Sigmoid colon (tissue), 7 donors: Measurements from ENCODE around the gene ZNF681. TPM values are rescaled to one million over a fixed set of nuclear protein-coding genes. Genes with fewer than 3 reads are reported as not detected.

Source experiments
- DNase-seq: peaks from one replicate; pipeline ENCODE4 v3.0.0-alpha.2; 2019
- H3K27ac ChIP-seq, 4 donors: fragments of 200-600 bp; sonication (generic); one replicate each; pipeline ENCODE4 v1.5.1; 2016 to 2019; ENCODE audit warnings: mild to moderate bottlenecking in 1 of 4
- H3K27me3 ChIP-seq, 3 donors: fragments of 200-600 bp; sonication (generic); one replicate each; pipeline ENCODE4 v1.5.1; 2019; ENCODE audit warnings: mild to moderate bottlenecking in 1 of 3
- H3K36me3 ChIP-seq, 4 donors: fragments of 200-600 bp; sonication (generic); one replicate each; pipeline ENCODE4 v1.5.1; 2016 to 2019
- H3K4me1 ChIP-seq, 4 donors: fragments of 200-600 bp; sonication (generic); one replicate each; pipeline ENCODE4 v1.5.1; 2017 to 2019
- H3K4me3 ChIP-seq, 4 donors: fragments of 200-600 bp; sonication (generic); one replicate each; pipeline ENCODE4 v1.5.1; 2017 to 2019; ENCODE audit warnings: mild to moderate bottlenecking in 2 of 4, moderate library complexity in 1 of 4
- H3K9me3 ChIP-seq, 4 donors: fragments of 200-600 bp in 3 of 4; sonication (generic) in 3 of 4; one replicate each; pipeline versions ENCODE4 v1.5.1 to v1.6.1; 2013 to 2019
- EP300 ChIP-seq, 4 donors: sonication (generic); formaldehyde crosslinking; IDR thresholded peaks; one replicate each; pipeline ENCODE4 v1.6.1; 2017; ENCODE audit warnings: antibody characterized with exemption in 4 of 4
- POLR2A ChIP-seq, 2 donors: fragments of 450-650 bp; IDR thresholded peaks; one replicate each; pipeline ENCODE4 v1.6.1; 2016; ENCODE audit warnings: antibody characterized with exemption in 2 of 2, mild to moderate bottlenecking in 2 of 2, moderate library complexity in 2 of 2
- POLR2AphosphoS5 ChIP-seq, 4 donors: sonication (generic); formaldehyde crosslinking; IDR thresholded peaks; one replicate each; pipeline ENCODE4 v1.6.1; 2017; ENCODE audit warnings: antibody characterized with exemption in 4 of 4
- WGBS, 2 donors: extraction: QIAGEN DNeasy Blood & Tissue Kit; methylation state at CpG; one replicate each; pipeline ENCODE4 v1.1.7; 2013; 5-methylcytosine and 5-hydroxymethylcytosine counted together
- intact Hi-C: fragments of 100-400 bp; cut with DNase I; formaldehyde crosslinking; loops from one replicate; pipeline ENCODE4 v1.15.1; 2023
- polyA plus RNA-seq, 3 donors: library from polyadenylated mRNA; stranded (reverse); fragments of 200-250 nt; gene quantifications; one replicate each; pipeline ENCODE4 v1.2.3, GENCODE V29; 2013
- total RNA-seq, 4 donors: library from RNA; depleted of rRNA; stranded (reverse); fragments of >200 nt; gene quantifications; one replicate each; pipeline ENCODE4 v1.1.0, GENCODE V29; 2016
- TF ChIP-seq, protein P1 (sequence below), 4 experiments: fragments of 450-650 bp in 3 of 4; fragments of 200-600 bp in 1 of 4; IDR thresholded peaks; one replicate each; pipeline ENCODE4 v1.5.1; 2016 to 2019; ENCODE audit warnings: antibody characterized with exemption in 4 of 4, mild to moderate bottlenecking in 3 of 4, moderate library complexity in 2 of 4
- donor health status: healthy with polysubstance abuse.
- donor health status: Bipolar disorder and iron deficiency.
- donor health status: healthy.

Gene ZNF681
- total RNA-seq (1 to 10 TPM in 1 of 4 donors, under 1 TPM in 3; 0.55 to 1.2 (median 0.70) TPM), polyA plus RNA-seq (1 to 10 TPM; 1.2 to 1.4 (median 1.2) TPM)

DNA sequence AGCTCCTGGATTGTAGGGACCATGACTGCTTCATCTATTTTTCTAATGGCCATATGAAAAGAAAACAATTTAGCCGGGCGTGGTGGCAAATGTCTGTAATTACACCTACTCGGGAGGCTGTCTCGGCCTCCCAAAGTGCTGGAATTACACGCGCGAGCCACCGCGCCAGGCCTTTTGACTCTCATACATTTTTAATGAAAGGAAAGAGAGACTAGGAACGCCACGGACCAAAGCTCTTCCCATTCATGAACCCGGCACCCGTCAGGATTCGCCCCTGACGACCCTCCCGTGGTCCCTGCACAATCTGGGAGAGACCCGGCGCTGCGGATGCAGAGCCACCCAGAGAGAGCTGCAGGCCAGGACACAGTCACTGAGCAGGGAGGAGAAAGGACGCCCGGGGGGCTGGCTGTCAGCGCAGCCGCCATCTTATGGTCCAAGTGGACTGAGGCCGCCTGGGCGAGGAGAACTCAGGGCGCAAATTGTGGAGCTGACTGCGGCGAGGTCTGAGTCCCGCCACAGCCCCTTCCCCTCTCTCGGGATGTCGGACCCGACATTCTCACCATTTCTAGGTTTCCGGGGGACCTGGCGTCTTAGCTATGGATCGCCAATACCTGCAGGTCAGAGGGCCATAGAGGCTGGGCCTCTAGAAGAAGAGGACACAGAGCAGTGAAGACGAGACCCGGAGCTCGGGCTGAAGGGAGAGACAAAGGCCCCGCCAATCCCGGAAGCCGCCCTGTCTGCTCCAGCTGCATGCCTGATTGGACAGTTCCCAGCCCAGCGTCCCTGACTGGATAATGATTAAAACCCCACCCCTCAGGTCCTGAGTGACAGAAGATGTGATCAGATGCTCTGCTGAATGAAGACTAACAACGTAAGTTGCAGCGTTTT lies at the start of gene ZNF681:
ZNF681 (minus strand) TSS at position 705 of the 888 bp plus-strand sequence; CDS start at position 563, 142 bp downstream.
- peaks cover 0 to 23% (median 7%) of the 10 kb centered on the region in 4 donors for H3K4me1 ChIP-seq
- H3K27ac ChIP-seq, result peak within 1 kb of the TSS; percentile 70 to 75 (median 74)
- no peak for TF ChIP-seq EP300 (IDR thresholded peaks at IDR 0.05)
- TF ChIP-seq, protein P1, sequence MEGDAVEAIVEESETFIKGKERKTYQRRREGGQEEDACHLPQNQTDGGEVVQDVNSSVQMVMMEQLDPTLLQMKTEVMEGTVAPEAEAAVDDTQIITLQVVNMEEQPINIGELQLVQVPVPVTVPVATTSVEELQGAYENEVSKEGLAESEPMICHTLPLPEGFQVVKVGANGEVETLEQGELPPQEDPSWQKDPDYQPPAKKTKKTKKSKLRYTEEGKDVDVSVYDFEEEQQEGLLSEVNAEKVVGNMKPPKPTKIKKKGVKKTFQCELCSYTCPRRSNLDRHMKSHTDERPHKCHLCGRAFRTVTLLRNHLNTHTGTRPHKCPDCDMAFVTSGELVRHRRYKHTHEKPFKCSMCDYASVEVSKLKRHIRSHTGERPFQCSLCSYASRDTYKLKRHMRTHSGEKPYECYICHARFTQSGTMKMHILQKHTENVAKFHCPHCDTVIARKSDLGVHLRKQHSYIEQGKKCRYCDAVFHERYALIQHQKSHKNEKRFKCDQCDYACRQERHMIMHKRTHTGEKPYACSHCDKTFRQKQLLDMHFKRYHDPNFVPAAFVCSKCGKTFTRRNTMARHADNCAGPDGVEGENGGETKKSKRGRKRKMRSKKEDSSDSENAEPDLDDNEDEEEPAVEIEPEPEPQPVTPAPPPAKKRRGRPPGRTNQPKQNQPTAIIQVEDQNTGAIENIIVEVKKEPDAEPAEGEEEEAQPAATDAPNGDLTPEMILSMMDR (IDR thresholded peaks at IDR 0.05), result peak in 1 of 4 experiments; percentile 9
- TF ChIP-seq POLR2AphosphoS5 (IDR thresholded peaks at IDR 0.05), result peak in 3 of 4 donors; percentile 49 to 71 (median 70)
- TF ChIP-seq POLR2A (IDR thresholded peaks at IDR 0.05), result peak in 1 of 2 donors; percentile 9
- no peaks in the 10 kb centered on the region for H3K9me3 ChIP-seq
- intact Hi-C loops, result loop anchor here (5.0 kb wide), 2 partner anchors 71 to 274 kb away; partner anchors contain the start of gene ZNF675
- no peaks in the 10 kb centered on the region for H3K27me3 ChIP-seq
- peaks cover 0 to 2% (median under 1%) of the 10 kb centered on the region in 4 donors for H3K36me3 ChIP-seq
- WGBS, 2 donors, result 1 to 2% methylated on average over 44 of the region's 44 CpGs
- peak; percentile 93 for DNase-seq
- peak within 1 kb of the TSS; percentile 45 to 70 (median 66) for H3K4me3 ChIP-seq

DNA sequence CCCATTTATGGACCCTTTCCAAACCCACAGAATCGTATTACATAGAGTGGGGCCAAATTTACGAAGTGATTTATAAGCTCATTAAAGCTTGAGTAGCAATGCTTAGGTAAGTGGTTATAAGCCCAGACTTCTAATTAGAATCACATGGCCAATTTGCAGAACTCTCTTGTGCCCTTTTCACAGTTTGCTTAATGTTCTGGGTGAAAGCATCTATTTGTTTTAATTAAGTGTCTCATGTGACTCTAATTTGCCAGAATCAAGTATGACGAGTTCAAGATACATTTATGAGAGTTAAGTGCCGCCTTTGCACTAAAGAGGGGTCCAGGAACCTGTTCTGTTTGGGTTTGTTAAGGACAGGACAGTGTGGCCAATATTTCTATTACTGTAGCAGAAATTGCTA lies 46.0 kb upstream of the ZNF681 start:
- Histone ChIP-seq H3K9me3 (no peaks in the 10 kb centered on the region), H3K27me3 (no peaks in the 10 kb centered on the region), H3K27ac (no peak overlapping the region), H3K36me3 (no peaks in the 10 kb centered on the region), H3K4me3 (no peak overlapping the region), H3K4me1 (no peaks in the 10 kb centered on the region)
- intact Hi-C loops, result no loop called here
- DNase-seq, result no peak
- 90 to 91% methylated on average over 4 of the region's 4 CpGs for WGBS, 2 donors
- TF ChIP-seq POLR2AphosphoS5 (IDR thresholded peaks at IDR 0.05) (no peak), EP300 (IDR thresholded peaks at IDR 0.05) (no peak), POLR2A (IDR thresholded peaks at IDR 0.05) (no peak)
- TF ChIP-seq, protein P1 (IDR thresholded peaks at IDR 0.05), result no peak

DNA sequence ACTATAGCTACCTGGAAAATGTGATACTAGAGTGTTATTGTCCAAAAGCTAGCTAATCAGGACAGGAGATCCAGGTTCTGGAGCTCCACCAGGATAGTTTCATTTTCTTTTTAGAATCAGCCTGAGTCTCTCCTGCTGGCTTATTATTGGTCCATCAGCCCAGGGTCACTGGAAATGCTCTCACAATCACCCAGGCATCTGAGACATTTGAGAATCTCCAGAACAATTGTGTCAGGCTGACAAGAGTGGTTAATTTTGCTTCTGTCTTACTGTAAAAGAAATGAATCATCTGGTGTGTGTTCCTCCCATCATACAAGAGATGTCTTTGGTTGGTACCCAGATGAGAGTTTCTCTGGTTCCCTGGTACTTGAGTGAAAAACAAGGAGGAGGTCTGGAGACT lies 43.6 kb upstream of the ZNF681 start:
- H3K27ac ChIP-seq, result no peak overlapping the region

DNA sequence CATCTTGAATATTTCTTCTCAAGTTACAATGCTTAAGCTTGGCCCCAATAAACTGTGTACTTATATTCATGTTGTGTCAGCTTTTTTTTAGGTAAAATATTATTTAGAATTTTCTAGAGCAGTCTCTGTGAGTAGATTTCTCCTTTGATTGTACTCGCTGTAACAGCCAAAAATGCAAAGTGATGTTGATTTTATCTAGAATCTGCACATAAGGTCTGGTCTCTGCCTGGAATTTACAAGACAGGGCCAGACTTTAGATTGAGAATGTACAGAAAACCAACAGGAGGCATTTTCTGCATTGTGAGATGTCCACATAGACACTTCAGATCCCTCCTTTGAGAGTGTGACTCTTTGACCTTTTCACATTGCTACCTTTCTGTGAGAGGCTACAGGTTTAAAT lies 43.1 kb upstream of the ZNF681 start:
- Histone ChIP-seq H3K4me1 (no peaks in the 10 kb centered on the region), H3K36me3 (no peaks in the 10 kb centered on the region), H3K4me3 (no peak overlapping the region), H3K27ac (no peak overlapping the region), H3K9me3 (no peaks in the 10 kb centered on the region), H3K27me3 (no peaks in the 10 kb centered on the region)
- intact Hi-C loops, result no loop called here
- 86 to 98% methylated on average over 1 of the region's 1 CpG for WGBS, 2 donors
- no peak for DNase-seq
- no peak for TF ChIP-seq POLR2AphosphoS5 (IDR thresholded peaks at IDR 0.05)
- no peak for TF ChIP-seq POLR2A (IDR thresholded peaks at IDR 0.05)
- no peak for TF ChIP-seq EP300 (IDR thresholded peaks at IDR 0.05)
- TF ChIP-seq, protein P1 (IDR thresholded peaks at IDR 0.05), result no peak

More for the DNA sequence above, 43.6 kb upstream of the ZNF681 start:
- no peaks in the 10 kb centered on the region for H3K27me3 ChIP-seq
- intact Hi-C loops, result no loop called here
- no peak overlapping the region for H3K4me3 ChIP-seq
- H3K9me3 ChIP-seq, result no peaks in the 10 kb centered on the region
- H3K4me1 ChIP-seq, result no peaks in the 10 kb centered on the region
- no peak for DNase-seq
- TF ChIP-seq POLR2AphosphoS5 (IDR thresholded peaks at IDR 0.05) (no peak), EP300 (IDR thresholded peaks at IDR 0.05) (no peak), POLR2A (IDR thresholded peaks at IDR 0.05) (no peak)
- TF ChIP-seq, protein P1 (IDR thresholded peaks at IDR 0.05), result no peak
- no peaks in the 10 kb centered on the region for H3K36me3 ChIP-seq
